IMR-90 (cell line): Measurements from ENCODE around the gene YAF2. TPM values are rescaled to one million over a fixed set of nuclear protein-coding genes. Genes with fewer than 3 reads are reported as not detected.
A peak's percentile ranks its signal among the peaks of the same experiment; 100 is the strongest.

ENCODE experiments used
- ATAC-seq: fragments of 200-7000 bp; cut with Tn5 transposase; 2 replicates; pipeline ENCODE4 v1.9.1; 2020; ENCODE audit warnings: low read depth, mild to moderate bottlenecking, moderate library complexity
- BruUV-seq: library from RNA; stranded (reverse); fragments of 400-500 nt; replicated peaks from 2 replicates; lab custom pipeline; 2021; lab: Mats Ljungman, UMichigan
- CTCF ChIA-PET: fragments of 300-600 bp; formaldehyde crosslinking; extraction: SDS; loops from one replicate; lab custom pipeline; 2021; ENCODE audit warnings: antibody characterized with exemption; lab: Yijun Ruan, JAX
- POLR2A ChIA-PET: fragments of 300-600 bp; sonication (Branson Sonifier 250); formaldehyde crosslinking; loops from one replicate; lab custom pipeline; 2022; ENCODE audit warnings: antibody characterized with exemption; ENCODE audit not compliant: unreplicated experiment; lab: Charles Lee
- DNase-seq: peaks from one replicate; pipeline ENCODE4 v3.0.0; 2013
- H2AFZ ChIP-seq: replicated peaks from 2 replicates; pipeline ENCODE3; 2013; ENCODE audit warnings: low read length, mild to moderate bottlenecking; ENCODE audit not compliant: poor library complexity
- H2AK5ac ChIP-seq: 2 replicates; pipeline ENCODE4 v1.6.1; 2013; ENCODE audit warnings: low read depth, low read length, inconsistent platforms
- H2AK9ac ChIP-seq: replicated peaks from 2 replicates; pipeline ENCODE3; 2013; ENCODE audit warnings: mild to moderate bottlenecking, low read depth, low read length, moderate library complexity; ENCODE audit not compliant: poor library complexity
- H2BK120ac ChIP-seq: 2 replicates; pipeline ENCODE4 v1.6.1; 2013; ENCODE audit warnings: low read depth, low read length, inconsistent platforms
- H2BK15ac ChIP-seq: 3 replicates; pipeline ENCODE4 v1.6.1; 2013; ENCODE audit warnings: low read depth, low read length, inconsistent platforms
- H2BK20ac ChIP-seq: 2 replicates; pipeline ENCODE4 v1.6.1; 2013; ENCODE audit warnings: low read depth, mild to moderate bottlenecking, inconsistent platforms, low read length, moderate library complexity
- H2BK5ac ChIP-seq: 2 replicates; pipeline ENCODE4 v1.6.1; 2013; ENCODE audit warnings: mild to moderate bottlenecking, low read depth, low read length, inconsistent platforms; ENCODE audit not compliant: poor library complexity, severe bottlenecking
- H3K14ac ChIP-seq: replicated peaks from 2 replicates; pipeline ENCODE4 v1.6.1; 2013; ENCODE audit warnings: low read depth, low read length, inconsistent platforms
- H3K18ac ChIP-seq: 2 replicates; pipeline ENCODE4 v1.6.1; 2013; ENCODE audit warnings: low read depth, low read length, control low read depth
- H3K23ac ChIP-seq: 2 replicates; pipeline ENCODE4 v1.6.1; 2013; ENCODE audit warnings: low read depth, low read length, inconsistent platforms
- H3K27ac ChIP-seq: 2 replicates; pipeline ENCODE4 v1.5.1; 2013; ENCODE audit warnings: mild to moderate bottlenecking, control low read depth, low read length; ENCODE audit not compliant: insufficient read depth
- H3K27me3 ChIP-seq: 2 replicates; pipeline ENCODE4 v1.6.1; 2013; ENCODE audit warnings: low read length; ENCODE audit not compliant: control insufficient read depth, insufficient read depth
- H3K36me3 ChIP-seq: 2 replicates; pipeline ENCODE4 v1.6.1; 2013; ENCODE audit warnings: low read length, mixed read lengths; ENCODE audit not compliant: control insufficient read depth, insufficient read depth
- H3K4ac ChIP-seq: 2 replicates; pipeline ENCODE4 v1.6.1; 2013; ENCODE audit warnings: low read depth, low read length, inconsistent platforms
- H3K4me1 ChIP-seq: 2 replicates; pipeline ENCODE4 v1.6.1; 2013; ENCODE audit warnings: low read length, mixed read lengths; ENCODE audit not compliant: control insufficient read depth, insufficient read depth
- H3K4me2 ChIP-seq: 2 replicates; pipeline ENCODE4 v1.6.1; 2013; ENCODE audit warnings: low read depth, mild to moderate bottlenecking, control low read depth, low read length, moderate library complexity
- H3K4me3 ChIP-seq: 2 replicates; pipeline ENCODE4 v1.5.1; 2013; ENCODE audit warnings: low read depth, mild to moderate bottlenecking, control low read depth, low read length, moderate library complexity; ENCODE audit not compliant: insufficient read depth
- H3K56ac ChIP-seq: 2 replicates; pipeline ENCODE4 v1.6.1; 2013; ENCODE audit warnings: low read length, inconsistent platforms; ENCODE audit not compliant: insufficient read depth; ENCODE audit errors: extremely low read depth
- H3K79me1 ChIP-seq, 2 experiments: 2 replicates each; pipeline ENCODE4 v1.6.1; 2013; ENCODE audit warnings: low read length in 2 of 2, inconsistent platforms in 1 of 2, low read depth in 1 of 2
- H3K9ac ChIP-seq: 2 replicates; pipeline ENCODE4 v1.6.1; 2013; ENCODE audit warnings: low read depth, low read length, control low read depth
- H3K9me1 ChIP-seq: 2 replicates; pipeline ENCODE4 v1.6.1; 2013; ENCODE audit warnings: low read length, inconsistent platforms; ENCODE audit not compliant: insufficient read depth
- H3K9me3 ChIP-seq: 2 replicates; pipeline ENCODE4 v1.6.1; 2013; ENCODE audit warnings: low read length; ENCODE audit not compliant: control insufficient read depth, insufficient read depth
- H4K20me1 ChIP-seq: 2 replicates; pipeline ENCODE4 v1.6.1; 2013; ENCODE audit warnings: low read length, inconsistent platforms; ENCODE audit not compliant: insufficient read depth
- H4K5ac ChIP-seq: 2 replicates; pipeline ENCODE4 v1.6.1; 2013; ENCODE audit warnings: mild to moderate bottlenecking, low read depth, low read length, control low read depth
- H4K8ac ChIP-seq, 2 experiments: 2 replicates each; pipeline ENCODE4 v1.6.1; 2013; ENCODE audit warnings: low read depth in 2 of 2, low read length in 2 of 2, control low read depth in 1 of 2, inconsistent platforms in 1 of 2
- H4K91ac ChIP-seq: 2 replicates; pipeline ENCODE4 v1.6.1; 2013; ENCODE audit warnings: low read depth, low read length, inconsistent platforms; ENCODE audit not compliant: insufficient read depth
- BHLHE40 ChIP-seq: fragments of 150-350 bp; IDR thresholded peaks from 2 replicates; pipeline ENCODE4 v1.6.1; 2016; ENCODE audit warnings: mild to moderate bottlenecking, low read depth, low read length
- CEBPB ChIP-seq: IDR thresholded peaks from 2 replicates; pipeline ENCODE4 v1.6.1; 2012; ENCODE audit warnings: low read depth, low read length, improper control_type of control experiment
- CTCF ChIP-seq: conservative IDR thresholded peaks from 2 replicates; pipeline ENCODE4 v1.5.1; 2012; ENCODE audit warnings: mild to moderate bottlenecking, low read depth, low read length, improper control_type of control experiment
- FOS ChIP-seq: fragments of 150-350 bp; IDR thresholded peaks from 2 replicates; pipeline ENCODE4 v1.6.1; 2016; ENCODE audit warnings: low read depth, low read length
- RCOR1 ChIP-seq: IDR thresholded peaks from 2 replicates; pipeline ENCODE4 v1.6.1; 2012; ENCODE audit warnings: mild to moderate bottlenecking, low read length, improper control_type of control experiment; ENCODE audit not compliant: insufficient replicate concordance
- RFX5 ChIP-seq: IDR thresholded peaks from 2 replicates; pipeline ENCODE4 v1.8.0; 2012; ENCODE audit warnings: low read depth, mild to moderate bottlenecking, low read length, moderate library complexity
- SMC3 ChIP-seq: fragments of 150-350 bp; IDR thresholded peaks from 2 replicates; pipeline ENCODE4 v1.6.1; 2016; ENCODE audit warnings: low read depth, mild to moderate bottlenecking, antibody characterized with exemption, low read length, moderate library complexity
- USF2 ChIP-seq: fragments of 150-350 bp; IDR thresholded peaks from 2 replicates; pipeline ENCODE4 v1.6.1; 2017; ENCODE audit warnings: mild to moderate bottlenecking, antibody characterized with exemption, low read length, low read depth
- WGBS, 2 experiments: methylation state at CpG; one replicate each; pipeline versions ENCODE4 v1.1.5 to v1.1.7; 2013; ENCODE audit warnings: missing lambda C conversion rate in 2 of 2; ENCODE audit not compliant: insufficient read length in 1 of 2; ENCODE audit errors: extremely low coverage in 2 of 2; 5-methylcytosine and 5-hydroxymethylcytosine counted together
- dilution Hi-C: fragments of 300-500 bp; cut with HindIII; formaldehyde crosslinking; loops from one replicate; pipeline ENCODE4 v1.14.3; 2018; ENCODE audit warnings: low sequenced_read_pairs; ENCODE audit not compliant: unreplicated experiment
- in situ Hi-C: fragments of 300-500 bp; cut with MboI; formaldehyde crosslinking; loops from 3 replicates; pipeline ENCODE4 v1.14.3; 2019; ENCODE audit warnings: low sequenced_read_pairs, inconsistent platforms, mixed read lengths
- intact Hi-C: fragments of 100-400 bp; cut with micrococcal nuclease; formaldehyde crosslinking; loops from 2 replicates; pipeline ENCODE4 v1.10.0; 2022
- polyA plus RNA-seq, 3 experiments: library from polyadenylated mRNA; depleted of rRNA; stranded (reverse); fragments of >200 nt; gene quantifications; 2 replicates each; pipeline ENCODE4 v1.2.3, GENCODE V29; 2012; ENCODE audit warnings: low replicate concordance in 1 of 3
- total RNA-seq: library from RNA; depleted of rRNA; stranded (reverse); fragments of >200 nt; gene quantifications from 2 replicates; pipeline ENCODE4 v1.2.3, GENCODE V29; 2012

The YAF2 gene
- total and polyA plus RNA-seq, 2 of the 4 experiments (the other 2 are of a cell fraction), result 7.9 to 14.2 TPM

GRCh38 chr12:42180990-42181596 lies 57.0 kb downstream of the YAF2 start:
- no peak overlapping the region for H3K4me3 ChIP-seq
- H3K36me3 ChIP-seq, result 0 out of 2 replicates have a peak, but pooled peaks cover 2% of the 10 kb centered on the region
- H4K8ac ChIP-seq, result no peak overlapping the region
- no peak overlapping the region for H2BK120ac ChIP-seq
- H3K18ac ChIP-seq, result no peak overlapping the region
- H2AFZ ChIP-seq, result no peak overlapping the region
- DNase-seq (peak; percentile 22), ATAC-seq (peak; percentile 35; the same call in 1 of the 2 replicates)
- H2BK20ac ChIP-seq, result no peak overlapping the region
- H2BK15ac ChIP-seq, result no peak overlapping the region
- no CpG with 5 or more reads among the region's 2 CpGs for WGBS, 2 experiments
- ChIA-PET CTCF (no interaction called here), POLR2A (no interaction called here)
- no peaks in the 10 kb centered on the region for H3K9me3 ChIP-seq
- no peak overlapping the region for H2AK9ac ChIP-seq
- no peaks in the 10 kb centered on the region for H3K27me3 ChIP-seq
- H4K20me1 ChIP-seq, result no peaks in the 10 kb centered on the region
- H3K14ac ChIP-seq, result no peak overlapping the region
- no peak overlapping the region for H2BK5ac ChIP-seq
- H3K9me1 ChIP-seq, result 0 out of 2 replicates have a peak, but pooled peaks cover 2% of the 10 kb centered on the region
- H3K9ac ChIP-seq, result no peak overlapping the region
- H3K56ac ChIP-seq, result no peak overlapping the region
- BruUV-seq, result no TSS peak
- intact Hi-C loops, result no loop called here
- H3K4me2 ChIP-seq, result no peak overlapping the region
- H2AK5ac ChIP-seq, result no peak overlapping the region
- H3K27ac ChIP-seq, result no peak overlapping the region
- H4K91ac ChIP-seq, result no peak overlapping the region
- no peak overlapping the region for H4K5ac ChIP-seq
- in situ Hi-C loops, result no loop called here
- TF ChIP-seq CEBPB, result peak; percentile 88
- no peak for TF ChIP-seq RCOR1
- no peak for TF ChIP-seq RFX5
- no peak for TF ChIP-seq BHLHE40
- TF ChIP-seq CTCF, result no peak
- TF ChIP-seq FOS, result no peak
- TF ChIP-seq USF2, result no peak
- TF ChIP-seq SMC3, result no peak
- no peak overlapping the region for H3K4ac ChIP-seq
- no peak overlapping the region for H3K23ac ChIP-seq
- no peaks in the 10 kb centered on the region for H3K4me1 ChIP-seq
- H3K79me1 ChIP-seq, result peaks cover 6 to 26% of the 10 kb centered on the region in 2 experiments; a peak in 3 of 4 replicates
- dilution Hi-C loops, result no loop called here
